ENCODE results near the gene IL18R1. TPM values are rescaled to one million over a fixed set of nuclear protein-coding genes. Genes with fewer than 3 reads are reported as not detected.

Gene IL18R1
- total RNA-seq = 7.5 TPM
- 9.8 TPM for polyA plus RNA-seq
- long read RNA-seq, donor 1 = 0 reads
- long read RNA-seq, donor 2, partial matches to known transcripts = 7 of 8 reads
- long read RNA-seq, donor 2, other reads (novel, unspliced or antisense) = 0 of 8 reads
- long read RNA-seq, donor 3, partial matches to known transcripts = 0 of 1 reads
- long read RNA-seq, donor 3, other reads (novel, unspliced or antisense) = 0 of 1 reads
- long read RNA-seq, donor 4 = 0 reads
- long read RNA-seq, donor 5, partial matches to known transcripts = 0 of 2 reads
- long read RNA-seq, donor 5, other reads (novel, unspliced or antisense) = 0 of 2 reads
- long read RNA-seq, donor 6 = 0 reads
- long read RNA-seq, donor 7, partial matches to known transcripts = 0 of 1 reads
- long read RNA-seq, donor 7, other reads (novel, unspliced or antisense) = 0 of 1 reads
- long read RNA-seq, donor 8 = 0 reads
- long read RNA-seq, donor 9 = 0 reads
- long read RNA-seq, donor 10, partial matches to known transcripts = 0 of 1 reads
- long read RNA-seq, donor 10, other reads (novel, unspliced or antisense) = 0 of 1 reads

GRCh38 chr2:102355526-102356380 lies at the start of gene IL18R1:
IL18R1 (plus strand) TSS chr2:102355796; CDS start chr2:102362661, 6,865 bp downstream.
- Histone ChIP-seq H3K4me3 (ENCODE audit: low read length in 2 of 2) (peak within 1 kb of the TSS; percentile 76 to 78), H3K27ac (ENCODE audit: low read depth in 1 of 2, low read length in 1 of 2) (peak within 1 kb of the TSS; percentile 56 to 84), H3K4me1 (ENCODE audit: control insufficient read depth in 2 of 2, insufficient read depth in 2 of 2, low read length in 2 of 2) (peaks cover 3 to 4% of the 10 kb centered on the region in 2 donors), H3K36me3 (ENCODE audit: control insufficient read depth in 2 of 2, insufficient read depth in 2 of 2, low read length in 1 of 2) (no peaks in the 10 kb centered on the region), H3K9me3 (ENCODE audit: control insufficient read depth in 2 of 2, insufficient read depth in 1 of 2, low read length in 1 of 2) (no peaks in the 10 kb centered on the region), H3K27me3 (ENCODE audit: control insufficient read depth in 2 of 2, insufficient read depth in 1 of 2, low read length in 1 of 2) (peaks cover 0 to 4% of the 10 kb centered on the region in 2 donors)
- DNase-seq (ENCODE audit: low read depth in 6 of 9, low spot score in 9 of 9) = peak in 7 of 9 donors; percentile 49 to 80 (median 55)
- 1% methylated on average over 69 of the region's 69 CpGs for WGBS

- no peak overlapping the region for H3K27ac ChIP-seq (ENCODE audit: low read depth in 1 of 2, low read length in 1 of 2)
- no peak overlapping the region for H3K4me3 ChIP-seq (ENCODE audit: low read length in 2 of 2)
- H3K9me3 ChIP-seq (ENCODE audit: control insufficient read depth in 2 of 2, insufficient read depth in 1 of 2, low read length in 1 of 2) = no peaks in the 10 kb centered on the region
- no peak for DNase-seq (ENCODE audit: low read depth in 6 of 9, low spot score in 9 of 9)
- peaks cover 0 to 3% of the 10 kb centered on the region in 2 donors for H3K4me1 ChIP-seq (ENCODE audit: control insufficient read depth in 2 of 2, insufficient read depth in 2 of 2, low read length in 2 of 2)
- H3K27me3 ChIP-seq (ENCODE audit: control insufficient read depth in 2 of 2, insufficient read depth in 1 of 2, low read length in 1 of 2) = no peaks in the 10 kb centered on the region
- 67% methylated on average over 1 of the region's 1 CpG for WGBS
- H3K36me3 ChIP-seq (ENCODE audit: control insufficient read depth in 2 of 2, insufficient read depth in 2 of 2, low read length in 1 of 2) = no peaks in the 10 kb centered on the region
These were observed 49.5 kb upstream of the IL18R1 start for GRCh38 chr2:102306125-102306524.

GRCh38 chr2:102310964-102311640 lies 44.5 kb upstream of the IL18R1 start, which contains the start of gene IL1RL1:
IL1RL1 (plus strand) TSS chr2:102311563; CDS start chr2:102338265, 26,702 bp downstream.
- Histone ChIP-seq H3K27me3 (ENCODE audit: control insufficient read depth in 2 of 2, insufficient read depth in 1 of 2, low read length in 1 of 2) (no peaks in the 10 kb centered on the region), H3K27ac (ENCODE audit: low read depth in 1 of 2, low read length in 1 of 2) (no peak within 1 kb of the TSS), H3K4me3 (ENCODE audit: low read length in 2 of 2) (no peak within 1 kb of the TSS), H3K4me1 (ENCODE audit: control insufficient read depth in 2 of 2, insufficient read depth in 2 of 2, low read length in 2 of 2) (no peaks in the 10 kb centered on the region), H3K36me3 (ENCODE audit: control insufficient read depth in 2 of 2, insufficient read depth in 2 of 2, low read length in 1 of 2) (no peaks in the 10 kb centered on the region), H3K9me3 (ENCODE audit: control insufficient read depth in 2 of 2, insufficient read depth in 1 of 2, low read length in 1 of 2) (no peaks in the 10 kb centered on the region)
- 90% methylated on average over 5 of the region's 5 CpGs for WGBS
- DNase-seq (ENCODE audit: low read depth in 6 of 9, low spot score in 9 of 9) = no peak

- no peak overlapping the region for H3K4me3 ChIP-seq (ENCODE audit: low read length in 2 of 2)
- H3K4me1 ChIP-seq (ENCODE audit: control insufficient read depth in 2 of 2, insufficient read depth in 2 of 2, low read length in 2 of 2) = peaks cover 0 to 3% of the 10 kb centered on the region in 2 donors
- no peak overlapping the region for H3K27ac ChIP-seq (ENCODE audit: low read depth in 1 of 2, low read length in 1 of 2)
- no peaks in the 10 kb centered on the region for H3K9me3 ChIP-seq (ENCODE audit: control insufficient read depth in 2 of 2, insufficient read depth in 1 of 2, low read length in 1 of 2)
- no peak for DNase-seq (ENCODE audit: low read depth in 6 of 9, low spot score in 9 of 9)
- 96% methylated on average over 2 of the region's 2 CpGs for WGBS
- H3K27me3 ChIP-seq (ENCODE audit: control insufficient read depth in 2 of 2, insufficient read depth in 1 of 2, low read length in 1 of 2) = no peaks in the 10 kb centered on the region
- H3K36me3 ChIP-seq (ENCODE audit: control insufficient read depth in 2 of 2, insufficient read depth in 2 of 2, low read length in 1 of 2) = no peaks in the 10 kb centered on the region
These were observed 42.6 kb upstream of the IL18R1 start for GRCh38 chr2:102313025-102313424.

GRCh38 chr2:102313471-102313870 lies 42.1 kb upstream of the IL18R1 start:
- H3K4me1 ChIP-seq (ENCODE audit: control insufficient read depth in 2 of 2, insufficient read depth in 2 of 2, low read length in 2 of 2) = peaks cover 0 to 3% of the 10 kb centered on the region in 2 donors
- no peak overlapping the region for H3K27ac ChIP-seq (ENCODE audit: low read depth in 1 of 2, low read length in 1 of 2)
- no peaks in the 10 kb centered on the region for H3K36me3 ChIP-seq (ENCODE audit: control insufficient read depth in 2 of 2, insufficient read depth in 2 of 2, low read length in 1 of 2)
- 93% methylated on average over 8 of the region's 8 CpGs for WGBS
- no peak for DNase-seq (ENCODE audit: low read depth in 6 of 9, low spot score in 9 of 9)
- no peak overlapping the region for H3K4me3 ChIP-seq (ENCODE audit: low read length in 2 of 2)
- no peaks in the 10 kb centered on the region for H3K27me3 ChIP-seq (ENCODE audit: control insufficient read depth in 2 of 2, insufficient read depth in 1 of 2, low read length in 1 of 2)
- no peaks in the 10 kb centered on the region for H3K9me3 ChIP-seq (ENCODE audit: control insufficient read depth in 2 of 2, insufficient read depth in 1 of 2, low read length in 1 of 2)

- H3K36me3 ChIP-seq (ENCODE audit: control insufficient read depth in 2 of 2, insufficient read depth in 2 of 2, low read length in 1 of 2) = no peaks in the 10 kb centered on the region
- WGBS = 94% methylated on average over 3 of the region's 3 CpGs
These were observed 41.6 kb upstream of the IL18R1 start for GRCh38 chr2:102313950-102314349.

GRCh38 chr2:102315921-102316320 lies 39.7 kb upstream of the IL18R1 start:
- WGBS = 79% methylated on average over 2 of the region's 2 CpGs
- Histone ChIP-seq H3K4me3 (ENCODE audit: low read length in 2 of 2) (no peak overlapping the region), H3K9me3 (ENCODE audit: control insufficient read depth in 2 of 2, insufficient read depth in 1 of 2, low read length in 1 of 2) (no peaks in the 10 kb centered on the region), H3K27ac (ENCODE audit: low read depth in 1 of 2, low read length in 1 of 2) (no peak overlapping the region), H3K27me3 (ENCODE audit: control insufficient read depth in 2 of 2, insufficient read depth in 1 of 2, low read length in 1 of 2) (no peaks in the 10 kb centered on the region), H3K36me3 (ENCODE audit: control insufficient read depth in 2 of 2, insufficient read depth in 2 of 2, low read length in 1 of 2) (no peaks in the 10 kb centered on the region), H3K4me1 (ENCODE audit: control insufficient read depth in 2 of 2, insufficient read depth in 2 of 2, low read length in 2 of 2) (peaks cover 0 to 3% of the 10 kb centered on the region in 2 donors)
- no peak for DNase-seq (ENCODE audit: low read depth in 6 of 9, low spot score in 9 of 9)

More at GRCh38 chr2:102313950-102314349, 41.6 kb upstream of the IL18R1 start:
- no peak overlapping the region for H3K4me3 ChIP-seq (ENCODE audit: low read length in 2 of 2)
- peaks cover 0 to 3% of the 10 kb centered on the region in 2 donors for H3K4me1 ChIP-seq (ENCODE audit: control insufficient read depth in 2 of 2, insufficient read depth in 2 of 2, low read length in 2 of 2)
- H3K27ac ChIP-seq (ENCODE audit: low read depth in 1 of 2, low read length in 1 of 2) = no peak overlapping the region
- H3K9me3 ChIP-seq (ENCODE audit: control insufficient read depth in 2 of 2, insufficient read depth in 1 of 2, low read length in 1 of 2) = no peaks in the 10 kb centered on the region
- DNase-seq (ENCODE audit: low read depth in 6 of 9, low spot score in 9 of 9) = no peak
- H3K27me3 ChIP-seq (ENCODE audit: control insufficient read depth in 2 of 2, insufficient read depth in 1 of 2, low read length in 1 of 2) = no peaks in the 10 kb centered on the region

- Histone ChIP-seq H3K4me3 (ENCODE audit: low read length in 2 of 2) (no peak overlapping the region), H3K4me1 (ENCODE audit: control insufficient read depth in 2 of 2, insufficient read depth in 2 of 2, low read length in 2 of 2) (peaks cover 0 to 3% of the 10 kb centered on the region in 2 donors), H3K27ac (ENCODE audit: low read depth in 1 of 2, low read length in 1 of 2) (no peak overlapping the region), H3K9me3 (ENCODE audit: control insufficient read depth in 2 of 2, insufficient read depth in 1 of 2, low read length in 1 of 2) (no peaks in the 10 kb centered on the region), H3K27me3 (ENCODE audit: control insufficient read depth in 2 of 2, insufficient read depth in 1 of 2, low read length in 1 of 2) (no peaks in the 10 kb centered on the region), H3K36me3 (ENCODE audit: control insufficient read depth in 2 of 2, insufficient read depth in 2 of 2, low read length in 1 of 2) (no peaks in the 10 kb centered on the region)
- whole genome bisulfite sequencing = 43% methylated on average over 2 of the region's 2 CpGs
- no peak for DNase-seq (ENCODE audit: low read depth in 6 of 9, low spot score in 9 of 9)
These were observed 37.9 kb upstream of the IL18R1 start for GRCh38 chr2:102317715-102318114.

Measured in thymus (tissue), 14 donors.